Activated CD4-positive, alpha-beta T cell treated with anti-CD3 and anti-CD28 coated beads, Interleukin-10, Interleukin-2, amounts not matched to agents 100 ng/mL and 50 ng/mL, durations not matched to agents 16 hours and 8 hours (primary cell): ENCODE data around the gene SUSD1.
"Not testable (repeated sequence)": the region's sequence is repeated elsewhere in the genome, so short reads cannot be mapped to it uniquely, and the experiment has no call there.

Experiments used
- DNase-seq: peaks from one replicate; pipeline ENCODE4 v3.0.0-alpha.2; 2020

SUSD1 gene

GRCh38 chr9:112173489-112174221 is 1.4 kb downstream of the SUSD1 start:
- no peak for DNase-seq

- no peak for DNase-seq
These were observed 4.1 kb downstream of the SUSD1 start for GRCh38 chr9:112170968-112171367.

- no peak for DNase-seq
These were observed 4.9 kb downstream of the SUSD1 start for GRCh38 chr9:112170235-112170634.

GRCh38 chr9:112169368-112169767 is 5.7 kb downstream of the SUSD1 start:
- no peak for DNase-seq

GRCh38 chr9:112168197-112168596 is 6.9 kb downstream of the SUSD1 start:
- peak; percentile 18 for DNase-seq

- DNase-seq = no peak
These were observed 8.6 kb downstream of the SUSD1 start for GRCh38 chr9:112166176-112167140.

GRCh38 chr9:112162621-112163413 is 12.3 kb downstream of the SUSD1 start:
- no peak for DNase-seq

- DNase-seq = no peak
These were observed 15.3 kb downstream of the SUSD1 start for GRCh38 chr9:112159781-112160180.

- DNase-seq = no peak
These were observed 16.3 kb downstream of the SUSD1 start for GRCh38 chr9:112158656-112159367.

GRCh38 chr9:112157961-112158360 is 17.1 kb downstream of the SUSD1 start:
- no peak for DNase-seq

GRCh38 chr9:112157087-112157486 is 18.0 kb downstream of the SUSD1 start:
- no peak for DNase-seq

- DNase-seq = no peak
These were observed 25.9 kb downstream of the SUSD1 start for GRCh38 chr9:112149211-112149610.

- no peak for DNase-seq
These were observed 29.2 kb downstream of the SUSD1 start for GRCh38 chr9:112145886-112146285.

- DNase-seq = no peak
These were observed 30.3 kb downstream of the SUSD1 start for GRCh38 chr9:112144807-112145206.

GRCh38 chr9:112142420-112142819 is 32.7 kb downstream of the SUSD1 start:
- DNase-seq = no peak

- DNase-seq = no peak
These were observed 34.2 kb downstream of the SUSD1 start for GRCh38 chr9:112140936-112141335.

GRCh38 chr9:112137066-112137465 is 38.0 kb downstream of the SUSD1 start:
- no peak for DNase-seq

- no peak for DNase-seq
These were observed 39.4 kb downstream of the SUSD1 start for GRCh38 chr9:112135706-112136105.

- not testable (repeated sequence) for DNase-seq
These were observed 41.3 kb downstream of the SUSD1 start for GRCh38 chr9:112133806-112134205.

GRCh38 chr9:112132356-112132755 is 42.7 kb downstream of the SUSD1 start:
- DNase-seq = no peak

- no peak for DNase-seq
These were observed 44.1 kb downstream of the SUSD1 start for GRCh38 chr9:112130997-112131396.

GRCh38 chr9:112130347-112130746 is 44.8 kb downstream of the SUSD1 start:
- DNase-seq = no peak
